Muscle of arm (tissue), 12 donors: ENCODE measurements around the gene TMCC1. TPM values are rescaled to one million over a fixed set of nuclear protein-coding genes. Genes with fewer than 3 reads are reported as not detected.
"Not testable (repeated sequence)": the region's sequence is repeated elsewhere in the genome, so short reads cannot be mapped to it uniquely, and the experiment has no call there.

Experiments used
- DNase-seq: peaks from one replicate; pipeline ENCODE4 v3.0.0-alpha.2; 2013
- polyA plus RNA-seq, 12 donors: library from polyadenylated mRNA; unstranded; fragments of 120-200 nt; gene quantifications; one replicate each; pipeline ENCODE4 v1.2.1, GENCODE V29; 2013; ENCODE audit not compliant: insufficient read length in 12 of 12

The TMCC1 gene
- polyA plus RNA-seq, 12 donors: 23.3 to 51.6 (median 36.9) TPM; not detected in 1

DNA sequence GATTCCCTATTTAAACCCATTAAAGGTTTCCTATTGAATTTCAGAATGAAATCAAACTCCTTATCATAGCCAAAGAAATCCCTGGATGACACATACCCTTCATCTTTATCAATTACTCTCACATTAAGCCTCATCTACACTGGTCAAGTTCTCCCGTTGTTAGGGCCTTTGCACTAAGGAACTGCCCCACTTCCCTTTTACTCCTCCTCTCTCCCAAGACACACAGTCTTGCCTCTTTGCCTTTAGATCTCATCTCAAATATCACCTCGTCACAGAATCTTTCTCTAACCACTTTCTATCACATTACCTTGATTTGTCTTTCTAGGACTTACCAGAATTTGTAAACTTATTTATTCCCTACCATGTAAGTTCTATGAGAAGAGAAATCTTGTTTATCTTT is 117.6 kb downstream of the TMCC1 start:
- no peak for DNase-seq

DNA sequence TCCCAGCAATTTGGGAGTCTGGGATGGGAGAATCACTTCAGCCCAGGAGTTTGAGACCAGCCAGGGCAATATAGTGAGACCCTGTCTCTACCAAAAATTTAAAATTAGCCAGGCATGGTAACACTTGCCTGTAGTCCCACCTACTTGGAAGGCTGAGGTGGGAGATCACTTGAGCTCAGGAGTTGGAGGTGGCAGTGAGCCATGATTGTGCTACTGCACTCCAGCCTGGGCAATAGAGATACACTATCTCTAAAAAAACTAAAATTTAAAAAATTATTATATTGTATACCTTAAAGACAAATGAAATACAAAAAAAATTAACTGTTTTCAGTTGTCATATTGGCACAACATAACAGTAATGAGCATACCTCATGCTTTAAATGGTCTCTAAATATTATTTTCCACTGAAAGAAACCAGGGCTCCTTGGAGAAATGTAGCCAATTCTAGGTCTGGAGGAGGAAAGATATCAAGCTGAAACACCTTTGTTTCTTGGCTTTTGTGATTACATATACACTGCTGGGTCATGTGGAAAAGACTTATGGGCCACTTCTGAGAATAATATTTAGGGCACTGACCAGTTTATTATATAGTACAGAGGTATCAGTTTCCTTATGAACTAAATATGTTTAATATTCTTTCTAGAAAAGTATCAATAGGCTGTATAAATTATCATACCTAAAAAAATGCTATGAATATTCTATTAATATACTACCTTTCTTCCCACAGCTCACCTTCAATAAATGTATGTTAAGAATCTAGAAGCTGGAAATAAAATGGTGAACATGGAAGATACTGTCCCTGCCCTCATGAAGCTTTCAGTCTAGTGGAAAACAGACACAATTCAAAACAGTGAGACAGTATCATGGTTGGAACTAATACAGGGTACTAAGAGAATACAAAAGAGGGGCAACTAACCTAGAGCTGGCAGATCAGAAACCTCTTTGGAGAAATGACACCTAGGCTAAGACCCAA is 119.5 kb downstream of the TMCC1 start:
- no peak for DNase-seq

DNA sequence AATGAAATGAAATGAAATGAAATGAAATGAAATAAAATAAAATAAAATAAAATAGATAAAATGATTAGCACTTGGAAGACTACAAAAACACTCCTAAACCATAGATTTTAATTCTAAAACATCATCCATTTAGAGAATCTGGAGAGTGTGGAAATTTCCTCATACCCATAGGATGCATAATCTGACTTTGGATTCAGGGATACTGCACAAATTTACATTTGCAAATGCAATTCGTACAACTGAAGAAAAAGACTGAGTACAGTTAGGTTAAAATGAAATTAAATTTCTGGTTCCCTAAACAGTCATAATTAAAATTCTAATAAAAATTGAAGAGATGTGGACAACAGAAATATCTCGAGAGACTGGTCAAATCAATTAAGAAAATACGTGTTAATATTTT is 122.9 kb downstream of the TMCC1 start:
- no peak for DNase-seq

DNA sequence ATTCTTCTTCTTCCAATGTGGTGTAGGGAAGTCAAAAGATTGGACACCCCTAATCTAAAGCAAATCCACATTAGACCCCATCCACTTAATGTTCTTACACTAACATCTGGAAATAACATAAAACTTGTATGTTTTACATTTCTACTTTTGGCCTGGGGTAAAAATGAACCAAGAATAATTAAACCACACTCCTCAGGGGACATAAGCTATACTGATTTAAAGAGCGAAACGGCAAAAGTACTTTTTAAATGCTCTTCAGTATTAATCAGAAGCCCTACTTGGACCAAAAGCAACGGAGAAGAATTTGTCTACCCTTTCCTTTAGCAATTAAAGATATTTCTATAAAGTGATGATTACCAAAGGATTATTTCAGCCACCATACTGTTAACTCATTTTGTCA is 123.9 kb downstream of the TMCC1 start:
- no peak for DNase-seq

DNA sequence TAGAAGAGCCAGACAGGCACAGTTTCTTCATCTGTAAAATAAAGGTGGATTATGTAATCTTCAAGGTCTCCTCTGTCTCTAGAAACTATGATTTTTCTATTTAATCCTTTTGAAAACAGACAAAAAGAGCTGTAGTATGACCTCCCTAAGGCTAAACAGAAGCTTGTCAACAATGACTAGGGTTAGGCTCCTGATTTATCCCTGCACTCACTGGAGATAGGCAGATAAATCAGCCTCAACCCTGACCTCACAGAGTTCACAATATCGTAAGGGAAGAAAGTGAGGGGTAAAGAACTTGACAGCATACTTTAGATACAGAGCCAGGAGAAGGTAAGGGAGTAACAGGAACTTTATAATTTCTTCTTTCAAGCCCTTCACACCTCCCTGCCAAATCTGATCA is 124.8 kb downstream of the TMCC1 start:
- no peak for DNase-seq

DNA sequence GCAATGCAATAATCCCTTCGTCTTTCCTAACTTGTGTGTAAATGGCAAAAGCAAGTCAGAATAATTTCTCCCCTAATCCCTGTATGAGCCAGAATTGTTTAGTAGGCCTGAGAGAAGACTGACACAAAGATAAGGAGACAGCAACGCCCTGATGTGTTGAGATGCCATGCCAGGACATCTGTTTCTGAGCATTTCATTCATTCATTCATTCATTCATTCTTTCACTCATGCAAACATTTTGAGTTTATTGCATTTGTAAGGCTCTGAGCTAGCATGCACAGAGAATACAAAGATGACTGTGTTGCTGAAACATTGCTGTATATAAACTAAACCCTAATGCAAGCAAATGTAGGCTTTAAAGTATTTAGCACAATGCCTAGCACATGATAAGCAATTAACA is 127.4 kb downstream of the TMCC1 start:
- DNase-seq: no peak

DNA sequence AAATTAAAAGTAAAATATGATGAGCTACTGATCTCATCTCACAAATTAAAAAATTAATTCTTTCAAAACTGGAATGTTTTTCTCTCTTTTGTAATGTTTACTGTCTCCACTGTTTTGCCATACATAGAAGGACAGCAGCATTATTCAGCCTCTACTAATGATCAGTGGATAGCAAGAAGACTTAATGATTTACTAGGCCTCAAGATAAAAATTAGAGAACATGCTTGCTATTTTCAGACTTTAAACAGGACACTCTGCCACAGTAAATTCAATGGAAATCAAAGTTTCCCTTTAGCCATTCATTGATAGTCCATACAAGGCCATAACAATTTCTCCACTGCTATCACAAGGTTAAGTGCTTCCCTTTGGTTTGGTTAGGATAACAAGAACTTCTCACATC is 129.4 kb downstream of the TMCC1 start:
- DNase-seq: no peak

DNA sequence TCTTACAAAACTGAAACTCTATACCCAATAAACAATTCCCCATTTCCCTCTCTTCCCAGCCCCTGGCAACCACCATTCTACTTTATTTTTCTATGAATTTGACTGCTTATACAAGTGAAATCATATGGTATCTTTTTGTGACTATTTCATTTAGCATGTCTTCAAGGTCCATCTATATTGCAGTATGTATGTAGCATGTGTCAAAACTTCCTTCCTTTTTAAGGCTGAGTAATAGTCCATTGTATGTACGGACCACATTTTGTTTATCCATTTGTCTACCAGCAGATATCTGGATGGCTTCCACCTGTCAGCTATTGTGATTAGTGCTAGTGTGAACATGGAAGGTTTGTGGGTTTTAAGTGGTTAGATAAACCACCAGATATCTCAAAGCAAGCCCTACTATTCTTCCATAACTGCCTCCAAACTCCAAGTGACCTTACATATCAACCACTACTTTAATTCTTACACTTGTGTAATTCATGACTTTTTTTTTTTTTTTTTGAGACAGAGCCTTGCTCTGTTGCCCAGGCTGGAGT is 134.7 kb downstream of the TMCC1 start:
- DNase-seq: no peak

DNA sequence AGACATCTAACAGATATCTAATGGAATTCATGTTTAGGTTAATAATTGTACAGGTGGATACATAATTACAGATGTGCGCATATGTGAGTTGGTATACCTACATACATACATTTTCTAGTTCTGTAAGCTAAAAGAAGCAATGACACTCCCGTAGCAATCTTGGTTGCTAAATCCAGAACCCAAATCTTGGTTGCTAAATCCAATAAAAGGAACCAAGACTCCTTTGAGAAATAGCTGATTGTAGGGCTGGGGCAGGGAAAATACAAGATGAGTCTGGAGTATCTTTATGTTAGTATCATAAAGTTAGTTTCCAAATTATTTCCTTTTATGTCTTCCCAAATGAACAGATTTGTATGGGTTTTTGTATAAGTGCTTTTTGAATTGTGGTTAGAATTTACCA is 135.2 kb downstream of the TMCC1 start:
- no peak for DNase-seq

DNA sequence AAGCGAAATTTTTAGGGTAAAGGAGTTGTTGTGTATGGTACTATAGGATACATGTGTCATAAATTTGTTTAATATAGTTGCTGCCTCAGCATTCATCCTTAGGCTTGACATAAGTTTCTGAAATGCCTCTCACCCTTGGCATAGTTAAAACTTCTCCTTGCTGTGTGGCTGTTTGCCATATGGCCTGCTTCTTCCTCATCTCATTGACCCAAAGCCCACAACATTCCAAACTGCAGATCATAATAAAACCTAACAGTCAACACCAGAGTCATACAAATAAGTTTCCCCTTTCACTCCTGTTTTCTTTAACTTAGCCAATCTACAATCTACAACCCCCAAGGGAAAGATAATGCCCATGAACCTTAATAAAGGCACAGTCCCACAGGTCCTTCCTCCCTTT is 136.6 kb downstream of the TMCC1 start:
- DNase-seq: no peak

DNA sequence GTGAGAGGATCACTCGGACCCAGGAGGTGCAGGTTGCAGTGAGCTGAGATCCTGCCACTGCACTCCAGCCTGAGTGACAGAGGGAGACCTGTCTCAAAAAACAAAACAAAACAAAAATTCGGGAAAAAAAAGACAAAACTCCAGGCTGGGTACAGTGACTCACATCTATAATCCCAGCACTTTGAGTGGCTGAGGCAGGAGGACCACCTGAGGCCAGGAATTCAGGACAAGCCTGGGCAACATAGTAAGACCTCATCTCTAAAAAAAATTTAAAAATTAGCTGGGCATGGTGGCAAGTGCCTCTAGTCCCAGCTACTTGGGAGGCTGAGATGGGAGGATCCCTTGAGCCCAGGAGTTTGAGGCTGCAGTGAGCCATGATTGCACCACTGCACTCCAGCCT is 142.4 kb downstream of the TMCC1 start:
- not testable (repeated sequence) for DNase-seq

DNA sequence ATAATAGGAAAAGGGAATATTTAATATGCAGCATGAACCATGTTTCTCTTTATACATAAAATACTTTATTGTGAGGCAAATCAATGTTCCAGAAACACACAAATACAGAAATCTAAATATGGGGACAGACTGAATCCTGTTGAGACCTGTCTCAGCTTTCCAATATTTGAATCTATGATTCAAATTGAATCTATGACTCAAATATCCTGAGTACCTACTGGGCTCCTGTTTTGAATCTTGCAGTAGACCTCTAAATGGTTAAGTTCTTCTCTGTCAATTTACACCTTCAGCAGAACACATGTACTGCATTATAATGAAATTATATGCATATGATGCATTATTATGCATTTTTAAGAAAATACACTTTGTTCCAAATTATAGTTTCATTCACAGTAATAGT is 143.8 kb downstream of the TMCC1 start:
- DNase-seq: no peak

DNA sequence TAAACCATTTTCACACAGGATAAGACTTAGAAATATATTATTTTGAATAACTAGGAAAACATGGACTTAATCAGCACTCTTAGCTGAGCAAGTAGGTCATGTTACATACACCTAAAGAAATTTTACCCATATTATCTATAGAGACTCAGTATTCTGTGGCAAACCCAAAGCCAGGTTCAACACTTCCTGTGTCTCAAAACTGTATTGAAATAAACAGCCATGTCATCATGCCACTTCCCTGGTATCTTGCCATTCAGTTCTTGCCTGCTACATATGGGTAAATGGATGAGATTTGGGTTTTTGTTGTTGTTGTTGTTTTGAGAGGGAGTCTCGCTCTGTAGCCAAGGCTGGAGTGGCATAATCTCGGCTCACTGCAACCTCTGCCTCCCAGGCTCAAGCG is 145.5 kb downstream of the TMCC1 start:
- no peak for DNase-seq

DNA sequence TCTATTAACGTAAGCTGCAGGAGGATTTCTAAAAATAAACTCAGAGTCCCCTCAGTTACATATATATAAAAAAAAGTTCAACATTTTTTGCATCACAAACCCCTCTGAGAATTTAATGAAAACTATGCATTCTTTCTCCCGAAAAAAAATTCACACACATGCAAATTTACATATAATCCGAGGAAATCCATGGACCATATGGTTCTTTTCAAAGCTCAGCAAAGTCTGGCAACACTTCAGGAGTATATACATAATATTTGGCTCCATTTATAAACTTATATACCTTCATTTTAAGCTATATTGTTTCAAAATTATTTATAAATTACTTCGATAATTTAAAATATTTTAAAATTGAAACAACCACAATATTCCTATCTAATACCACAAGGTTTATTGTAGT is 146.4 kb downstream of the TMCC1 start:
- no peak for DNase-seq

DNA sequence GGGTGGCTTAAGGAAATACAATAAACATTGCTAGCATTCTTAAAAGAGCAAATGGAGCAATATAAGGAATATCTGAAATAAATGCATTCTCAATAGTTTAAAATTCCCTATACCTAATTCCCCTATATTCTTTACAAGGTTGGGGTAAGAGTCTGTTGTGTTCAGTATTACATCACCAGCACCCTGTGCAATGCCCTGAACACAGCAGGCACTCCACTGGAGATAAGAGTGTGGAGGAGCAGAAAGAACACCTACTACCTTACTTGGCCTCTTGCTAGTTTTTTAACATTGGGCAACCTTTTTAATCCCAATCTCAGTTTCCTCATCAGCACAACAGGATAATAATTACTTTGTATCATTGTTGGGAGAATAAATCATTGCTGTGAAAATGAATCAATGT is 146.9 kb downstream of the TMCC1 start:
- no peak for DNase-seq

DNA sequence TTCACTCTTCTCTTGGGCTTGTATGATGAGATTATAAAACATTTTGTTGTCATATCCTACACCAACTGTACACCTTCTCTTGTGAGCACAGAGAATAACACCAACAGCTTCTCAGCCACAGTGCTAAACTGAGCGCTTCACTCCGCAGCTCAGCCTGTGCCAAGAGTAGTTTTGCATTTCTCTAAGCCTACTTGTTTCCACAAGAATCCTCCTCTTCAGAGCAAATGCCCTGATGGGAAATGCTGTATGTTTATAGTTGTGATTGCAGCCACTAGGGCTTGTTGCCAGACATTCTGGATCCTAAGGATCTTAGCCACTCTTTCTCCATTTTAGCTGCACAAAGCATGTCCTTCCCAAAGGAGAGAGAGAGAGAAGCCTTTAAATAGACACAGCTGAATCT is 148.3 kb downstream of the TMCC1 start:
- peak; percentile 10 for DNase-seq

DNA sequence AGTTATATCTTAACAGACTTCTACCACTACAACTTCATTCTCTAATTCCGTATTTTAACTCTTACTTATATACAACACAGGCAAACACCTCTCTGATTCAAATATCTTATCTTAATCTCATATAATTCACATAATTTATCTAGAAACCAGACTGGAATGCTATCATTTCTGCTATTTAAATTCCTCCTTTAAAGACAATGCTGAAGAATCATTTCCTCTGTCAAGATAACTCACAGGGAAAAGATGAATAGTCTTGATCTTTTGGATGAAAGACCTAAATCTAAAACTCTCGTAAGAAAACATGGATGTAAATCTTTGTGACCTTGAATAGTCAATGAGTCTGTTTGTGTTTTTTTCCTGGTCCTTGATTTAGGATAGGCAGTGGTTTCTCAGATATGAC is 151.7 kb downstream of the TMCC1 start:
- no peak for DNase-seq

DNA sequence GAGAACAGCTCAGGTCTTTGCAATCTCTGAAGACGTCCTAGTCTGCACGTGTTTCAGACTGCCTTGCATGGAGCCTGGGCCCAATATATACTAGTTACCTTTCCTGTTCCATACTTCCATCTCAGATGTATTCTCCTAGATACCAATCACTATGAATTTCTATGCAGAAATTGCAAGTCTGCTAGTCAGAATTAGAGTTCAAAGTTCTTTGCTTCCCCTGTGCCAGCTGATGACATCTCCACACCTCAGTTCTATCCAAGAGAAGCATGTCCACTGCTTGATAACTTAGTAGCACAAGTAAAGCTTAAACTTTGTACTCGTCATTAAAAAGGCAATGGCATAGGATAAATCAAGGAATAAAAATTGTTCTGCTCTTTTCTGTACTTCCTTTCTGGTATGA is 153.4 kb downstream of the TMCC1 start:
- no peak for DNase-seq

DNA sequence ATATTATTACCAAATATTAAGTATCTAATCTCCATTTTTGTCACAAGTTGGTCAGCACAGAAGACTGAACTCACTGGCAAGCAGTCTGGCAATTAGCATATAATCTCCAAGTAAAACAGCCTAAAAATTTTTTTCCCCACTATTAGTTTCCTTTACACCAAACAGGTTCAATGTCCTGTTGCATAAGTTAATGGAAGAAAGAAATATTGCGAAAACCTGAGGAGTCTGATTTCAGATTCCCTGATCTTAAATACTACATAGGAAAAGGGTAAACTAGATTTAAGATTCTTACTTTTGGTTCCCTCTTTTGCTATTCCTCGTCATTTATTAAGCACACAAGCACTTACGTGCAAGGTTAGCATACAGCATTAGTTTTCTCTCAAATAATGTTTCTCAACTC is 153.9 kb downstream of the TMCC1 start:
- no peak for DNase-seq

DNA sequence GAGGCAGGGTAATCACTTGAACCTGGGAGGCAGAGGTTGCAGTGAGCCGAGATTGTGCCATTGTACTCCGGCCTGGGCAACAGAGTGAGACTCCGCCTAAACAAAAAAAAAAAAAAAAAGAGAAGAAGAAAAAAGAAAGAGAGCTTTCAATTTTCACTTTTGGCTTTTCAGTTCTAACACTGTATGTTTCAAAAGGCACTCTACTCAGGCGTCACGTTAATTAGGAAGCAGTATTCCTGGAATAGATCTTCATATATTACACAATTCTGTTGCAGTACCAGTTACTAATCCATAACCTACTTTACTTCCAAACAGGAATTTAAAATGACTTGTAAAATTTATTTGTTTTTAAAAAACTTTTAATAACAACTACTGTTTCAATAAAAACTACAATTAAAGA is 155.3 kb downstream of the TMCC1 start:
- no peak for DNase-seq

DNA sequence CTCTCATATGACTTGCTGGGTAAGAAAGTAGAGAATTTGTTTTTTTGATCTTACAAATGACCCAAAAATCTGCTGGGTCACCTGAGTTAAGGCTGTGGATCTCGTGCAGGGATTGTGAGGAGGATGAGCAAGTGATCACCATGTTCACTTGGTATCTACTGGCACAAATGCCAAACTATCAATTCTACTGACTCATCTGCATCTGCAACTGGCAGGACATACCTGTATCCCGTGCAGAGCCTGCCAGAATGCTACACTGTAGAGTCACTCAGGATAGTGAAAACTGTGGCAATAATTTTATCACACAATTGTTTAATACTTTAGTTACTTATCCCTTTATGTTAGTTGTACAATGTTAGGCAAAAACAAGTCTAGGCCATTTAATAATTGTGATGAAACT is 157.4 kb downstream of the TMCC1 start:
- no peak for DNase-seq

DNA sequence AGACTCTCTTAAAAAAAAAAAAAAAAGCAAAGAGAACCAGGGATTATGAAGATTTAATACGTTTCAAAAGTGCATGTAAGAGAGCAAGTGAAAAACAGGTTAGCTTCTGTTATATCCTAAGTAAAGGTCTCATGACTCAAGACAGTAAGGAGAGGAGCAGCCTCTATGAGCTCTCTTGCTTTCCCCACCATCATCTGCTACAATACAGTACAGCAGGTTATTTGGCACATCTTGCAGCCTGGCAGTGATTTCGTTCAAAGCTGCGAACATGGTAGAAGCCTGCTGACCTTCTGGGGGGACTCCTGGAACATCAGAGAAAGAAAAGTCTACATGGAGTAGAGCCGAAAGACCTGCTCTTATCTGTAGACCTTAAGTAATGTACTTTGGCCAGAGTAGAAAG is 157.9 kb downstream of the TMCC1 start:
- no peak for DNase-seq

DNA sequence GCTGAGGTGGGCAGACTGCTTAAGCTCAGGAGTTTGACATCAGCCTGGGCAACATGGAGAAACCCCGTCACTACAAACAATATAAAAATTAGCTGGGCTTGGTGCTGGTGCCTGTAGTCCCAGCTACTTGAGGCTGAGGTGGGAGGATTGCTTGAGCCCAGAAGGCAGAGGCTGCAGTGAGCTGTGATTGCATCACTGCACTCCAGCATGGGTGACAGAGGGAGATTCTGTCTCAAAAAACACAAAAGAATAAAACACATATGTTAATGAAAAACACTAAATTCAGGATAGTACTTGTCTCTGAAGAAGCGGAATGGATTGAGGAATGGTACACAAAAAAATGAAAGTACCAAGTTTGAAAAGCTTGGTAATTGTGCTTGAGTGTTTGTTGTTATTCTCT is 159.1 kb downstream of the TMCC1 start:
- DNase-seq: no peak
